AG09319 (cell line): ENCODE measurements around the gene TMEM38A.
"Not testable (repeated sequence)": the region's sequence is repeated elsewhere in the genome, so short reads cannot be mapped to it uniquely, and the experiment has no call there.

Experiments used
- DNase-seq: peaks from one replicate; pipeline ENCODE4 v3.0.0-alpha.2; 2010; ENCODE audit warnings: low read depth; ENCODE audit errors: extremely low read depth
- TF ChIP-seq, protein P1 (sequence below): IDR thresholded peaks from 2 replicates; pipeline ENCODE4 v1.5.1; 2011; ENCODE audit warnings: low read depth, mild to moderate bottlenecking, inconsistent platforms, low read length, moderate library complexity

The TMEM38A gene

DNA sequence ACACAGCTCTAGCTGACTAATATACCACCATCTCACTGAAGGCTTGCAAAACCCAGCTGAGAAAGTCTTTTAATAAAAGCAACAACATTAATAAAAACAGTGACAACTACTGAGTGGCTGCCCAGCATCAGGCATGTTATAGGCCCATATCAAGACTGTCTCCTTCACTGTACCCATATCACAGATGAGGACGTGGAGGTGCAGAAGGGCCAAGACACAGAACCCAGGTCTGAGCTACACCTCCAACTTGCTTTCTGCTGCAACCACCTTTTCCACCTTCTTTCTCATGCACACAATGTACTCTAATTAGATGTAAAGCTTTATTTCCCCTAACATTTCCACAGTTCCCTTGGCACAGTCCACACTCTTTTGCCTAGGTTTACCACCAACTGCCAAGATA lies 22.3 kb upstream of the TMEM38A start:
- no peak for DNase-seq
- TF ChIP-seq, protein P1, sequence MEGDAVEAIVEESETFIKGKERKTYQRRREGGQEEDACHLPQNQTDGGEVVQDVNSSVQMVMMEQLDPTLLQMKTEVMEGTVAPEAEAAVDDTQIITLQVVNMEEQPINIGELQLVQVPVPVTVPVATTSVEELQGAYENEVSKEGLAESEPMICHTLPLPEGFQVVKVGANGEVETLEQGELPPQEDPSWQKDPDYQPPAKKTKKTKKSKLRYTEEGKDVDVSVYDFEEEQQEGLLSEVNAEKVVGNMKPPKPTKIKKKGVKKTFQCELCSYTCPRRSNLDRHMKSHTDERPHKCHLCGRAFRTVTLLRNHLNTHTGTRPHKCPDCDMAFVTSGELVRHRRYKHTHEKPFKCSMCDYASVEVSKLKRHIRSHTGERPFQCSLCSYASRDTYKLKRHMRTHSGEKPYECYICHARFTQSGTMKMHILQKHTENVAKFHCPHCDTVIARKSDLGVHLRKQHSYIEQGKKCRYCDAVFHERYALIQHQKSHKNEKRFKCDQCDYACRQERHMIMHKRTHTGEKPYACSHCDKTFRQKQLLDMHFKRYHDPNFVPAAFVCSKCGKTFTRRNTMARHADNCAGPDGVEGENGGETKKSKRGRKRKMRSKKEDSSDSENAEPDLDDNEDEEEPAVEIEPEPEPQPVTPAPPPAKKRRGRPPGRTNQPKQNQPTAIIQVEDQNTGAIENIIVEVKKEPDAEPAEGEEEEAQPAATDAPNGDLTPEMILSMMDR, result no peak

GRCh38 chr19:16640951-16641350 lies 20.0 kb upstream of the TMEM38A start:
- TF ChIP-seq, protein P1, result no peak
- no peak for DNase-seq

DNA sequence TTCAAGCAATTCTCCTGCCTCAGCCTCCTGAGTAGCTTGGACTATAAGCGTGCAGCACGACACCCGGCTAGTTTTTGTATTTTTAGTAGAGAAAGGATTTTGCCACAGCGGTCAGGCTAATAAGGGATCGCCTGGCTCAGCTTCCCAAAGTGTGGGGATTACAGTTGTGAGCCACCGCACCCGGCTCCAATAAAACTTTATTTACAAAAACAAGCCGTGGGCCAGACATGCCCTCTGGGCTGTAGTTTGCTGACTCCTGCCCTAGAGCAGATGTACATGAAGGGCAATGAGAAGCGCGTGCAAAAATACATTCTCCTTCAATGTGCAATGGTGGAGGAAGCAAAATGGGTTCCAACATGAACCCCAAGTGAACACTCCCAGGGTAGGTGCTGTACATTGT lies 19.2 kb upstream of the TMEM38A start:
- TF ChIP-seq, protein P1, result no peak
- DNase-seq, result no peak

DNA sequence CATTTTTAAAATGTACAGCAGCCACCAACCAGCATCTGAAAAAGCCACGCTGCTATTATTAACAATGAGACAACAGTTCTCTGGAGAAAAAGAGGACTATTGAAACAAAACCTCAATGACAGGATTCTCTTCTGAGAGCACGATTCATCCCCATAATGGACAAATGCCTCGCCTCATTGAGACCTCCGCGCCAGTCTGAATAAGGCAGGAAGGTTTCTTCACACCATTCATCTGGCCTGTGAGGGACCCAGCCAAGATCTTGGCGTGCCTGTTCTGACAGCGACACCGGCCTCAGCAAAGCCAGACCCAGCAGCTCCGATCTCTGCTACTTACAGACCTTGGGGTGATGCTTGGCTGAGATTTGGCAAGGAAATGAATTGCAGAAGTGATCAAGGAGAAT lies 15.8 kb upstream of the TMEM38A start:
- no peak for DNase-seq
- TF ChIP-seq, protein P1, result no peak

DNA sequence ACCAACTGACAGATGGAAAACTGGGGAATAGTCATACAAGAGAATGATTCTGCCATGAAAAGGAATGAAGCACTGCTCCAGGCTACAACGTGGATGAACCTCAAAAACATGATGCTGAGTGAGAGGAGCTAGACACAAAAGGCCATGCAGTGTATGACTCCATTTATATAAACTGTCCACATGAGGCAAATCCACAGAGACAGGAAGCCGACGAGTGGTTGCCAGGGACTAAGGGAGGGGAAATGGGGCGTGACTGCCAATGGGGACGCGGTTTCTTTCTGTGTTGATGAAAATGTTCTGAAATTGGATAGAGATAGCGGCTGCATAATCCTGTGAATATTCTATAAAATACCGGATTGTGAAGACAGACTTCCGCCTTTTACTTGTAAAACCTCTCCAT lies 11.2 kb upstream of the TMEM38A start:
- DNase-seq, result no peak

DNA sequence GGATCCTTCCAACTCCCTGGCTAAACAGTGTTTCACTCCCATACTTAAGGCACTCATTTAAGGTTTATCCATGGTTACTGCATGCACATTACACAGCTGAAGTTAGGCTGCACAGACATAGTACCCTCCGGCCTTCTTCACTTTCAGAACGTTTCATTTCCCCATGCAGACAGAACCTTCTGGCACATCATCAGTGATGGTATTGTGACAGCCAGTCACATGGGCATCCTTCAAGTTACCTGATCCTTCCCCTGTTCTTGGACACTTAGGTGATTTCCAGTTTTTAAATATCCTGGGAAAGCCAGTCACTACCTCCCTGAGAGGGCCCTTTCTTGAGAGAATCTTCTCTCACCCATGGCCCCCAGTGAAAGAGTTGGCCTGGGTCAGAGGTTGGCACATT lies 10.1 kb upstream of the TMEM38A start:
- TF ChIP-seq, protein P1, result no peak
- DNase-seq, result no peak

More for the DNA sequence above, 11.2 kb upstream of the TMEM38A start:
- TF ChIP-seq, protein P1, result no peak

DNA sequence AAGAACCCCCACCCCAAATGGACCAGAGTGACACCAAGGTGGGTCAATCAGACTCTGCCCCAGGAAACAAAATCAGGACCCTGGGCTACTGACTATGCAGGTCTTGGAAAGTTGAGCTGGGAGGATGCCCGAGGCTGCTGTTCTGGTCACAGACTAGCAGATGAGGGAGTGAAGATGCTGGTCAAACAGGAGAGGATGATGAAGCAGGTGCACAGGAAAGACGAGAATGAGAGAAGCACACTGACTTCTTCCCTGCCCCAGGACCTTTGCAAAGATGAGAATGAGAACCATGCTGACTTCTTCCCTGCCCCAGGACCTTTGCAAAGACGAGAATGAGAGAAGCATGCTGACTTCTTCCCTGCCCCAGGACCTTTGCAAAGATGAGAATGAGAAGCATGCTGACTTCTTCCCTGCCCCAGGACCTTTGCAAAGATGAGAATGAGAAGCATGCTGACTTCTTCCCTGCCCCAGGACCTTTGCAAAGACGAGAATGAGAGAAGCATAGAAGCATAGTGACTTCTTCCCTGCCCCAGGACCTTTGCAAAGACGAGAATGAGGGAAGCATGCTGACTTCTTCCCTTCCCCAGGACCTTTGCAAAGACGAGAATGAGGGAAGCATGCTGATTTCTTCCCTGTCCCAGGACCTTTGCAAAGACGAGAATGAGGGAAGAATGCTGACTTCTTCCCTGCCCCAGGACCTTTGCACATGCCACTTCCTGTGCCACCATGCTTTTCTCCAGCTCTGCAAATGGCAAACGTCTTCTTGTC lies 9.3 kb upstream of the TMEM38A start:
- DNase-seq, result not testable (repeated sequence)

DNA sequence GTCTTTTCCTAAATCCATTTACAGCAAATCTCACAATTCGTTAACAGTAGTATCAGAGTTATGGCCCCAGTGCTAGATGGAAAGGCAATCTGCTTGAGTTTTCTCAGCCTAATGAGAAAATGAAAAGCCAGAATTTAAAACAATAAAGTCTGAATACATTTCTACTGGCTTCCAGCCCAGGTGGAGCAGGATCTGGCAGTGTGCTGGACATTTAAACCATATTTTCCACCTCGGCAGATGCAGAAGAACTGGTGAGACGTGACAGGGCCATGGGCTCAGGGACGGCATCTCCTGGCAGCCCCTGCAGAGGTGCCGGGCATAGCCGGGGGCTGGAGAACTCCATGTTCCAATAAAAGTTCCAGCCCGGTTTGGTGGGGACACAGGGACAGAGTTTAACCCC lies 8.1 kb upstream of the TMEM38A start:
- no peak for DNase-seq
- TF ChIP-seq, protein P1, result no peak
